Heart left ventricle (tissue), 13 donors: Measurements from ENCODE around the gene DIRAS2.

Source experiments
- CTCF ChIP-seq, 12 donors: fragments of 200-600 bp; sonication (generic) in 4 of 12; IDR thresholded peaks; one replicate each; pipeline versions ENCODE4 v1.5.0 to v1.8.0; 2018 to 2022; ENCODE audit warnings: antibody characterized with exemption in 12 of 12, mild to moderate bottlenecking in 5 of 12
- POLR2A ChIP-seq, 2 donors: fragments of 450-650 bp; IDR thresholded peaks; one replicate each; pipeline ENCODE4 v1.6.1; 2017; ENCODE audit warnings: antibody characterized with exemption in 2 of 2, mild to moderate bottlenecking in 2 of 2, moderate library complexity in 2 of 2
- donor health status: ischemic (EF 13 %, LVEDD 7.1; RV severe dilation, severe dysfunction).
- donor health status: DM: no; HTN: yes; CAD: no.
- donor health status: DM: no; HTN: no; CAD: no.
- donor health status: ischemic (EF 25% LVEDD 6.9; RV normal size, moderate dysfunction).
- donor health status: ischemic (EF 25% LVEDD 5.7; RV mildly dilated, moderate dysfunction).
- donor health status: ischemic (EF 35%, LVEDD 5.7; RV mildly dilated, moderate dysfunction).
- donor health status: nonischemic (EF 11% LVEDD 7.7; RV severe dilation, severe dysfunction).
- donor health status: DM: yes; HTN: yes; CAD: no.
- donor health status: PGD.
- donor health status: ischemic (EF 29% LVEDD 5.4; RV normal size, mild dysfunction).
- donor health status: nonischemic (EF 23%, LVEDD 6.1; RV moderate dilation, normal function).

DNA sequence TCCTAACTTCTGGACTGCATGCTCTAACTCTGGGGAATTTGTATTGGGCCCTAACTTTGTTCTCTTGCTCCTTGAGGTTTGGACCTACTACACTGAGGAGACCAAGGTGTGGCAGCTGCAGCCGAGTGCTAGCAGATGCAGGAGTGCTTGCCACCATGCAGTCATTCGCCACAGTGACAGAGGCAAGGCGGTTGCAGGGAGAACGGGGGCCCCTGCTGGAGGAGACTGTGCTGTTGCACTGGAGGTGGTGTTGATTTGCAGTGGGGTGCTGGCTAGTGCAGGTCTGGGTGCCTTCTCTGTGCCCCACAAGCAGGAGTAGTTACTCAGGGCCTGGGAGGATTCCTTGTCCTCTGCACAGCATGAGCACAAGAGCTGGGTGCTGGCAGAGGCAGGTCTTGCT is 22.4 kb upstream of the DIRAS2 start:
- TF ChIP-seq CTCF (IDR thresholded peaks at IDR 0.05) (no peak), POLR2A (IDR thresholded peaks at IDR 0.05) (no peak)
